Esophagus squamous epithelium (tissue), 5 donors: ENCODE measurements around the gene NEU4. TPM values are rescaled to one million over a fixed set of nuclear protein-coding genes. Genes with fewer than 3 reads are reported as not detected.
A peak's percentile ranks its signal among the peaks of the same experiment; 100 is the strongest.

ENCODE experiments used
- DNase-seq: peaks from one replicate; lab custom pipeline; 2025; lab: John Stamatoyannopoulos, UW
- H3K27ac ChIP-seq, 4 donors: fragments of 200-600 bp; sonication (generic); one replicate each; pipeline ENCODE4 v1.5.1; 2016 to 2019; ENCODE audit warnings: mild to moderate bottlenecking in 1 of 4
- H3K27me3 ChIP-seq, 4 donors: fragments of 200-600 bp; sonication (generic); 1 replicate in 3 of 4; 2 replicates in 1 of 4; pipeline versions ENCODE4 v1.5.1 to v1.6.0; 2017 to 2021; ENCODE audit warnings: antibody characterized with exemption in 1 of 4
- H3K36me3 ChIP-seq, 3 donors: fragments of 200-600 bp; sonication (generic); one replicate each; pipeline ENCODE4 v1.5.1; 2016 to 2019
- H3K4me1 ChIP-seq, 3 donors: fragments of 200-600 bp; sonication (generic); one replicate each; pipeline ENCODE4 v1.5.1; 2017 to 2019
- H3K4me3 ChIP-seq, 4 donors: fragments of 200-600 bp; sonication (generic); 1 replicate in 3 of 4; 2 replicates in 1 of 4; pipeline ENCODE4 v1.5.1; 2016 to 2019; ENCODE audit warnings: mild to moderate bottlenecking in 2 of 4, moderate library complexity in 1 of 4
- H3K9me3 ChIP-seq, 3 donors: fragments of 200-600 bp; sonication (generic); one replicate each; pipeline ENCODE4 v1.5.1; 2016 to 2019
- POLR2A ChIP-seq, 4 donors: fragments of 450-650 bp; IDR thresholded peaks; one replicate each; pipeline ENCODE4 v1.6.1; 2017; ENCODE audit warnings: antibody characterized with exemption in 4 of 4, mild to moderate bottlenecking in 4 of 4, moderate library complexity in 3 of 4
- WGBS, 2 donors: methylation state at CpG; one replicate each; pipeline ENCODE4 v1.1.5; 2018; 5-methylcytosine and 5-hydroxymethylcytosine counted together
- intact Hi-C: fragments of 100-400 bp; cut with DNase I; formaldehyde crosslinking; loops from one replicate; pipeline ENCODE4 v1.15.0; 2022
- total RNA-seq, 4 donors: library from RNA; depleted of rRNA; stranded (reverse); fragments of >200 nt; gene quantifications; one replicate each; pipeline ENCODE4 v1.1.0, GENCODE V29; 2016
- TF ChIP-seq, protein P1 (sequence below), 6 experiments: fragments of 450-650 bp in 4 of 6; fragments of 200-600 bp in 2 of 6; sonication (generic) in 2 of 6; IDR thresholded peaks; one replicate each; pipeline ENCODE4 v1.5.1; 2016 to 2019; ENCODE audit warnings: antibody characterized with exemption in 6 of 6, mild to moderate bottlenecking in 4 of 6, moderate library complexity in 4 of 6
- donor health status: DM: yes; HTN: yes; CAD: no.

Gene NEU4
- total RNA-seq, 4 donors from 2014 or later, result not detected

DNA sequence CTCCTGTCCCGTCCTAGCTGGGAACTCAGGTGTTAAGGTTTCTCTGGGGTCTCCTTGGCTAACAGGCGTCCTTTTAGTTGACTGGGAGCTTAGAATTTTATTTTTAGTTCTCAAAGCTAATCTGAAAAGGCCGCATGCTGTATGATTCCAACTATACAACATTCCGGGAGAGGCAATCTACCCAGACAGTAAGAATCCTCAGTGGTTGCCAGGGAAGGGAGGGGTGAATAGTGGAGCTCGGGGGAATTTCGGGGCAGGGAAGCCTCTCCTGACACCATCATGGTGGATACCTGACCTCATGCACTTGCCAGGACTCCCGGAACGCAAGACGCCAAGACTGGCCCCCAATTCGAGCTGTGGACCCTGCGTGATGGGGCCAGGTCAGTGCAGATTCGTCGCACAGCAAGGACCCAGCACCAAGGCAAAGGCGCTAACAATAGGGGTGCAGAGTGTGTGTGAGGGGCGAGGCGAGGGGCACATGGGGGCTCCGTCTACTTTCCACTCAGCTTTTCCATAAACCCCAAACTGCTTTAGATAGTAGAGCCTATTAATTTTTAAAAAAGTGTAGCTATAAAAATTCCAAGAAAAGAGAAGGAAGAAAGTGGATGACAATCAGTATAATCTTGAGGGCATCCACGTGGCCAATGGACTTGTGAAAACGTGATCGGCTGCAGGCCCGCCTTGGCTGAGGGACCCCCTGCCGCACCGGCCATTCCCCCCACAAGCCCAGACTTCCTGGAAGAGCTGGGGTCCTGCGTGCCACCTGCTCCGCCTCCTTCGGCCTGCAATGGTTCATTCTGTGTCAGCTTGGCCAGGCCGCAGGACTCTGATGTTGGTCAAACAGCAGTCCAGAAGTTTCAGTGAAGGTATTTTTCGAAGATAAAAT, 32.4 kb downstream of the NEU4 start:
- TF ChIP-seq POLR2A (IDR thresholded peaks at IDR 0.05), result no peak
- no peak for DNase-seq
- no peak overlapping the region for H3K27ac ChIP-seq
- H3K4me3 ChIP-seq, result no peak overlapping the region
- peaks cover 0 to 26% (median 0%) of the 10 kb centered on the region in 4 donors for H3K27me3 ChIP-seq
- peaks cover 6 to 30% (median 14%) of the 10 kb centered on the region in 3 donors for H3K4me1 ChIP-seq
- no peaks in the 10 kb centered on the region for H3K9me3 ChIP-seq
- whole genome bisulfite sequencing, 2 donors, result 65 to 67% methylated on average over 18 to 23 of the region's 28 CpGs
- no peaks in the 10 kb centered on the region for H3K36me3 ChIP-seq
- intact Hi-C loops, result no loop called here

DNA sequence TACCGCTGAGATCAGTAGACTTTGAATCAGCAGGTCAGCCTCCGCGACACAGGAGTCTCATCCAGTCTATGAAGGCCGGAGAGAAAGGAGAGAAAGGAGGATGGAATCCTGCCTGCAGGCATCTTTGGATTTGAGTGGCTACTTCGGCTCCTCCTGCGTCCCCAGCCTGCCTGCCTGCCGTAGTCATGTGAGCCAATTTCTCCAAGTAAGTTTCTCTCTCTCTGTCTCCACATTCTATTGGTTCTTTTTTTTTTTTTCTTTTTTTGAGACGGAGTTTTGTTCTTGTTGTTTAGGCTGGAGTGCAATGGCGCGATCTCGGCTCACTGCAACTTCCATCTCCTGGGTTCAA, 33.0 kb downstream of the NEU4 start:
- H3K4me1 ChIP-seq, result peaks cover 6 to 30% (median 14%) of the 10 kb centered on the region in 3 donors
- WGBS, 2 donors, result 68 to 80% methylated on average over 9 to 11 of the region's 11 CpGs
- TF ChIP-seq, protein P1, sequence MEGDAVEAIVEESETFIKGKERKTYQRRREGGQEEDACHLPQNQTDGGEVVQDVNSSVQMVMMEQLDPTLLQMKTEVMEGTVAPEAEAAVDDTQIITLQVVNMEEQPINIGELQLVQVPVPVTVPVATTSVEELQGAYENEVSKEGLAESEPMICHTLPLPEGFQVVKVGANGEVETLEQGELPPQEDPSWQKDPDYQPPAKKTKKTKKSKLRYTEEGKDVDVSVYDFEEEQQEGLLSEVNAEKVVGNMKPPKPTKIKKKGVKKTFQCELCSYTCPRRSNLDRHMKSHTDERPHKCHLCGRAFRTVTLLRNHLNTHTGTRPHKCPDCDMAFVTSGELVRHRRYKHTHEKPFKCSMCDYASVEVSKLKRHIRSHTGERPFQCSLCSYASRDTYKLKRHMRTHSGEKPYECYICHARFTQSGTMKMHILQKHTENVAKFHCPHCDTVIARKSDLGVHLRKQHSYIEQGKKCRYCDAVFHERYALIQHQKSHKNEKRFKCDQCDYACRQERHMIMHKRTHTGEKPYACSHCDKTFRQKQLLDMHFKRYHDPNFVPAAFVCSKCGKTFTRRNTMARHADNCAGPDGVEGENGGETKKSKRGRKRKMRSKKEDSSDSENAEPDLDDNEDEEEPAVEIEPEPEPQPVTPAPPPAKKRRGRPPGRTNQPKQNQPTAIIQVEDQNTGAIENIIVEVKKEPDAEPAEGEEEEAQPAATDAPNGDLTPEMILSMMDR (IDR thresholded peaks at IDR 0.05), result no peak
- TF ChIP-seq POLR2A (IDR thresholded peaks at IDR 0.05), result no peak
- no peak for DNase-seq
- H3K9me3 ChIP-seq, result no peaks in the 10 kb centered on the region
- H3K27me3 ChIP-seq, result peaks cover 0 to 23% (median 0%) of the 10 kb centered on the region in 4 donors
- peak overlapping the region in 1 of 4 donors; percentile 87 for H3K27ac ChIP-seq
- no peaks in the 10 kb centered on the region for H3K36me3 ChIP-seq
- H3K4me3 ChIP-seq, result no peak overlapping the region
- intact Hi-C loops, result no loop called here

DNA sequence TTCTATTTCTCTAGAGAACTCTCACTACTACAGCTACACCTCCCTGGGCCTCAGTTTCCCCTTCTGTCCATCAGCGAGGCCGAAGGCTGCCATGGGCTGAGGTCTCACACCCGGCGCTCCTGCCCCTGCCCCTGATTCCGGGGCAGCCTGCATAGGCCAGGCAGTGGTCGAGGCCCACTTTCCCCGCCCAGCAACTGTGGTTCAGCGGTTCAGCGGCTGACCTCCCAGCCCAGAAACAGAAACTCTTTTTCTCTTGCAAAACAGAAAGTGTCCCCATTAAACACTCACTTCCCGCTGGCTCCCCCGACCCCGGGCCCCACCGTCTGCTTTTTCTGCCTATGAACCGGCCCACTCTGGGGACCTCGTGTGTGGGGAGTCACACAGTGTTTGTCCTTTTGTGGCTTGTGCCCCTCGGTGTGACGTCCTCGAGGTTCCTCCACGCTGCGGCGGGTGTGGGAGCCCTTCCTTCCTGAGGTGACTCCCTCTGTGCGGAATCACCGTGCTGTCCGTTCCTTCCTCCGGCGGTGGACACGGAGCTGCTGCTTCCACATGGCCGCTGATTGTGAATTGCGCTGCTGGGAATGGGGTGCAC, 33.7 kb downstream of the NEU4 start:
- Histone ChIP-seq H3K27ac (peak overlapping the region in 3 of 4 donors; percentile 31 to 87 (median 79)), H3K4me3 (peak overlapping the region in 3 of 4 donors; percentile 27 to 64 (median 47)), H3K4me1 (peaks cover 6 to 30% (median 14%) of the 10 kb centered on the region in 3 donors), H3K9me3 (no peaks in the 10 kb centered on the region), H3K27me3 (peaks cover 0 to 17% (median 0%) of the 10 kb centered on the region in 4 donors), H3K36me3 (no peaks in the 10 kb centered on the region)
- intact Hi-C loops, result no loop called here
- peak in 1 of 4 donors; percentile 10 for TF ChIP-seq POLR2A (IDR thresholded peaks at IDR 0.05)
- TF ChIP-seq, protein P1 (IDR thresholded peaks at IDR 0.05), result no peak
- DNase-seq, result no peak
- WGBS, 2 donors, result 48 to 62% methylated on average over 18 to 20 of the region's 29 CpGs

DNA sequence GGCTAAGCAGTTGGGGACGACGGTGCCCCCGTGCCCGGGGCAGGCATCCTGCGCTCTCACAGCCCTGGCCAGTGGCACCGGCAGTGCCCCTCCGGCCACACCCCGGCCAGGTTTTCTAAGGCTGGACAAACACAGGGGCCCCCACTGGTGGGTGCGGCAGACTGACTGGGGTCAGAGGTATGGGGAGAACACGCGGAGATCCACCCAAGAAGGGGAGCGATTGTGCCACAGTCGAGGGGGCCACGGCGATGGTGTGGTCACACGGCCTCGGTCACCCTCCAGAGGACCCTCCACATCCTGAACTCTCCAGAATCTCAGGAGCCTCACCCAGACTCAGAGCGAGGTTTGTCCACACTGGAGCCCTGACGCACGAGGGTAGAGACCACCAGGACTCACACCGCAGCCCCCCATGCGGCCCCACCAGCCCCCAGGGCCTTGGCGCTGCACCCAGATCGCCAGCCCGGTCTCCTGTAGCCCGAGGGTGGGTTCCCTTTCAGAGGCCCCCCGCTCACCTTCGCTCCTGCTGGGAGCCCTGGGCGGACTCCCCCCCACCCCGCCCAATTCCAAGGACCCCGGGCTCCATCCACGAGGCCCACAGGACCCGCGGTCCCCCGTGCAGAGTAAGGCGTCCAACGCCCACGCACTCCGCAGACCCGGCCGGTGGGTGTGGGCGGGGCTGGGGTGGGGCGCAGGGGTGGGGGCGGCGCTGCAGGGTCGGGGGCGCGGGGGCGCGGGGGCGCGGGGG, 34.5 kb downstream of the NEU4 start:
- Histone ChIP-seq H3K27ac (peak overlapping the region; percentile 31 to 87 (median 67)), H3K36me3 (no peaks in the 10 kb centered on the region), H3K4me3 (peak overlapping the region; percentile 18 to 64 (median 37)), H3K9me3 (no peaks in the 10 kb centered on the region), H3K4me1 (peaks cover 6 to 30% (median 14%) of the 10 kb centered on the region in 3 donors), H3K27me3 (peaks cover 0 to 13% (median 0%) of the 10 kb centered on the region in 4 donors)
- TF ChIP-seq POLR2A (IDR thresholded peaks at IDR 0.05), result no peak
- TF ChIP-seq, protein P1 (IDR thresholded peaks at IDR 0.05), result no peak
- 59 to 69% methylated on average over 5 to 7 of the region's 52 CpGs for WGBS, 2 donors
- intact Hi-C loops, result no loop called here
- no peak for DNase-seq

DNA sequence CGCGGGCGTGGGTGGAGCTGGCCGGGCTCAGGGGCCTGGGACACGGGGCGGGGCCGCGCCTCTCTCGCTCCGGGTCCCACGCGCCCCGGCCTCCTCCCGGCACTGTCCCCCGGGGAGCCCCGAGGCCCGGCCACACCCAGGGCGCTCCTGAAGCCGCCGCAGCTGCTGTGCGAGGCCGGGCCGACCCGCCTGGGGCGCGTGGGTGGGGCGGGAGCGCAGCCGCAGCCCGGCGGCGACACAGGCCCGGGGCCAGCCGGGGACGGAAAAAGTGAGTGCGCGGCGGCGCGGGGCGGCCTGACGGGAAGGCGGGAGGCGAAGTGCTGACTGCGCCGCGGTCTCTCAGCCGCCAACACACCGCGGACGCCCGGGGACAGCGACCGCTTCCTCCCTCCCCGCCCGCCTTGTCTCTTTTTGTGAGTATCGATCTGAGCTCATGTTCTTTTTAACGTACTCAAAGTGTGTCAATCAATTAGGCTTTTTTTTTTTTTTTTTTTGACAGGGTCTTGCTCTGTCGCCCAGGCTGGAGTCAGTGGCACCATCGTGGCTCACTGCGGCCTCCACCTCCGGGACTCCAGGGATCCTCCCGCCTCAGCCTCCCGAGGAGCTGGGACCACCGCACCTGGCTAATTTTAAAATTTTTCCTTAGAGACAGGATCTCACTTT, 35.2 kb downstream of the NEU4 start:
- peaks cover 0 to 13% (median 0%) of the 10 kb centered on the region in 4 donors for H3K27me3 ChIP-seq
- peaks cover 6 to 30% (median 14%) of the 10 kb centered on the region in 3 donors for H3K4me1 ChIP-seq
- peak overlapping the region; percentile 38 to 87 (median 67) for H3K27ac ChIP-seq
- DNase-seq, result no peak
- no peaks in the 10 kb centered on the region for H3K36me3 ChIP-seq
- 0 to 14% methylated on average over 15 of the region's 65 CpGs for WGBS, 2 donors
- TF ChIP-seq POLR2A (IDR thresholded peaks at IDR 0.05), result no peak
- TF ChIP-seq, protein P1 (IDR thresholded peaks at IDR 0.05), result peak in 3 of 6 experiments; percentile 15 to 38 (median 28)
- no peaks in the 10 kb centered on the region for H3K9me3 ChIP-seq
- peak overlapping the region; percentile 18 to 64 (median 37) for H3K4me3 ChIP-seq
- intact Hi-C loops, result no loop called here
